GM12892 (cell line): ENCODE measurements around the gene NCLN.

Experiments used
- POLR2A ChIP-seq: IDR thresholded peaks from 2 replicates; pipeline ENCODE4 v1.6.1; 2011; ENCODE audit warnings: low read depth, low read length, control low read depth
- TAF1 ChIP-seq: IDR thresholded peaks from 2 replicates; pipeline ENCODE4 v1.6.1; 2011; ENCODE audit warnings: low read depth, mild to moderate bottlenecking, control low read depth, low read length, borderline replicate concordance

DNA sequence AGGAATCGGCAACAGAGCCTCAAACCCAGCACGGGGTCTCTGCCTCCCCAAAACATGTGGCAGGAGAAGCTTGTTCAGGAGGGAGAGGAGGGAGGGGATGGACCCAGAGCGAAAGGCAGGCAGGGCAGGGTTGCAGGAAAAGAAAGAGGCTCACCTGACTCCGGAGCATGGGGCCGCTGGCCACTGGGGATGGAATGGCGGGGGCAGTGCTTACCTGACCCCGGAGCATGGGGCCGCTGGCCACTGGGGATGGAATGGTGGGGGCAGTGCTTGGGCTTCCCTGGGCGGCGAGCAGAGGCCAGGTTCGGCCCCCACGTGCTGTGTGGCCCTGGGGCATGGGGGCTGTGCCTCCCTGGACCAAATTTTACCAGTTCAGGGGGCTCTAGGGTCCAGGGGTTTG, 25.5 kb downstream of the NCLN start:
- no peak for TF ChIP-seq TAF1
- TF ChIP-seq POLR2A: no peak
